ENCODE results near the gene UBL3.

UBL3 gene

GRCh38 chr13:29850213-29850898 lies at the start of gene UBL3:
Gene UBL3, minus strand, starts transcription at chr13:29850617. Its CDS starts 1,079 bp downstream, at chr13:29849538.
- peak; percentile 94 to 95 for DNase-seq

GRCh38 chr13:29897102-29897501 lies 46.7 kb upstream of the UBL3 start:
- no peak for DNase-seq

GRCh38 chr13:29893438-29893837 lies 43.0 kb upstream of the UBL3 start:
- DNase-seq: no peak

GRCh38 chr13:29892151-29892550 lies 41.7 kb upstream of the UBL3 start:
- DNase-seq: no peak

- no peak for DNase-seq
These were observed 38.7 kb upstream of the UBL3 start for GRCh38 chr13:29889111-29889510.

GRCh38 chr13:29888306-29888705 lies 37.9 kb upstream of the UBL3 start:
- no peak for DNase-seq

- DNase-seq: no peak
These were observed 37.3 kb upstream of the UBL3 start for GRCh38 chr13:29887686-29888085.

- DNase-seq: no peak
These were observed 36.7 kb upstream of the UBL3 start for GRCh38 chr13:29887030-29887557.

- peak; percentile 9 to 12 for DNase-seq
These were observed 36.0 kb upstream of the UBL3 start for GRCh38 chr13:29886446-29886845.

- DNase-seq: no peak
These were observed 35.6 kb upstream of the UBL3 start for GRCh38 chr13:29885989-29886388.

GRCh38 chr13:29884671-29885430 lies 34.4 kb upstream of the UBL3 start:
- no peak for DNase-seq

- DNase-seq: no peak
These were observed 33.6 kb upstream of the UBL3 start for GRCh38 chr13:29883941-29884518.

GRCh38 chr13:29882076-29882475 lies 31.7 kb upstream of the UBL3 start:
- DNase-seq: no peak

GRCh38 chr13:29878101-29878500 lies 27.7 kb upstream of the UBL3 start:
- DNase-seq: no peak

- no peak for DNase-seq
These were observed 27.1 kb upstream of the UBL3 start for GRCh38 chr13:29877456-29878078.

GRCh38 chr13:29875646-29876045 lies 25.2 kb upstream of the UBL3 start:
- DNase-seq: no peak

GRCh38 chr13:29868581-29868980 lies 18.2 kb upstream of the UBL3 start:
- DNase-seq: no peak

GRCh38 chr13:29865934-29866333 lies 15.5 kb upstream of the UBL3 start:
- DNase-seq: no peak

- DNase-seq: no peak
These were observed 11.3 kb upstream of the UBL3 start for GRCh38 chr13:29861694-29862110.

GRCh38 chr13:29859971-29860370 lies 9.6 kb upstream of the UBL3 start:
- no peak for DNase-seq

- DNase-seq: no peak
These were observed 8.2 kb upstream of the UBL3 start for GRCh38 chr13:29858667-29859066.

- no peak for DNase-seq
These were observed 7.8 kb upstream of the UBL3 start for GRCh38 chr13:29858231-29858630.

- DNase-seq: no peak
These were observed 6.7 kb upstream of the UBL3 start for GRCh38 chr13:29857085-29857484.

Measured in activated CD4-positive, alpha-beta T cell treated with anti-CD3 and anti-CD28 coated beads for 4 hours (primary cell).